Activated B cell treated with CpG ODN at 0.5 μM for 24 hours (primary cell): ENCODE results near the gene DNAJB5. TPM values are rescaled to one million over a fixed set of nuclear protein-coding genes. Genes with fewer than 3 reads are reported as not detected.

ENCODE experiments used
- ATAC-seq: fragments of 200-7000 bp; cut with Tn5 transposase; one replicate; pipeline ENCODE4 v1.10.0; 2021; ENCODE audit warnings: low read depth, mild to moderate bottlenecking, moderate library complexity
- CTCF ChIA-PET: fragments of 350-600 bp; sonication (Branson Sonifier 250); formaldehyde crosslinking; loops from one replicate; lab custom pipeline; 2021; ENCODE audit warnings: antibody characterized with exemption; lab: Charles Lee
- POLR2A ChIA-PET: fragments of 350-600 bp; sonication (Branson Sonifier 250); formaldehyde crosslinking; loops from one replicate; lab custom pipeline; 2021; ENCODE audit warnings: antibody characterized with exemption; lab: Charles Lee
- DNase-seq: peaks from one replicate; pipeline ENCODE4 v3.0.0; 2022
- H3K27ac Mint-ChIP-seq: one replicate; pipeline ENCODE4 v1.8.0; 2020; ENCODE audit warnings: mixed read lengths
- H3K27me3 Mint-ChIP-seq: one replicate; pipeline ENCODE4 v1.8.0; 2021; ENCODE audit warnings: mixed read lengths
- H3K36me3 Mint-ChIP-seq: one replicate; pipeline ENCODE4 v1.8.0; 2021; ENCODE audit warnings: low read depth, mixed read lengths
- H3K4me1 Mint-ChIP-seq: one replicate; pipeline ENCODE4 v1.8.0; 2021; ENCODE audit warnings: mixed read lengths
- H3K4me3 Mint-ChIP-seq: one replicate; pipeline ENCODE4 v1.8.0; 2020; ENCODE audit warnings: mild to moderate bottlenecking, mixed read lengths
- H3K9me3 Mint-ChIP-seq: one replicate; pipeline ENCODE4 v1.8.0; 2020; ENCODE audit warnings: mixed read lengths
- CTCF ChIP-seq: fragments of 200-600 bp; IDR thresholded peaks from one replicate; pipeline ENCODE4 v1.8.0; 2022; ENCODE audit warnings: antibody characterized with exemption, mild to moderate bottlenecking
- intact Hi-C: fragments of 100-400 bp; cut with micrococcal nuclease; formaldehyde crosslinking; loops from one replicate; pipeline ENCODE4 v1.15.1; 2024
- total RNA-seq: library from RNA; stranded (reverse); gene quantifications from 2 replicates; pipeline ENCODE4 v1.2.3, GENCODE V29; 2022

The DNAJB5 gene
- total RNA-seq, 1 donor from 2014 or later = 5.4 TPM

- peak; percentile 40 for ATAC-seq
- TF ChIP-seq CTCF = no peak
- Mint-ChIP-seq H3K4me3 (peak overlapping the region; percentile 50), H3K36me3 (peaks cover 2% of the 10 kb centered on the region), H3K27ac (no peak overlapping the region), H3K27me3 (no peaks in the 10 kb centered on the region), H3K9me3 (no peaks in the 10 kb centered on the region), H3K4me1 (peaks cover 4% of the 10 kb centered on the region)
- CTCF ChIA-PET = interaction anchor here (1.3 kb wide), 1 partner anchor 15 kb away, joined by 3 read pairs; no protein-coding TSS in a partner anchor
- POLR2A ChIA-PET = interaction anchor here (0.7 kb wide), 1 partner anchor 15 kb away, joined by 3 read pairs; no protein-coding TSS in a partner anchor
- intact Hi-C loops = loop anchor here (1.0 kb wide), 1 partner anchor 15 kb away; no protein-coding TSS in a partner anchor
- DNase-seq = no peak
Observed at GRCh38 chr9:35035851-35036701, 46.5 kb downstream of the DNAJB5 start.

- H3K36me3 Mint-ChIP-seq = peaks cover 24% of the 10 kb centered on the region
- H3K4me3 Mint-ChIP-seq = no peak overlapping the region
- H3K4me1 Mint-ChIP-seq = no peaks in the 10 kb centered on the region
- H3K27me3 Mint-ChIP-seq = no peaks in the 10 kb centered on the region
- H3K27ac Mint-ChIP-seq = peak overlapping the region; percentile 50
- H3K9me3 Mint-ChIP-seq = no peaks in the 10 kb centered on the region
- ChIA-PET POLR2A (interaction anchor here (0.6 kb wide), 1 partner anchor 38 kb away, joined by 5 read pairs; no protein-coding TSS in a partner anchor), CTCF (interaction anchor here (1.2 to 1.6 kb wide), 2 partner anchors 9 to 143 kb away, joined by 4 to 5 read pairs; no protein-coding TSS in a partner anchor)
- no peak for ATAC-seq
- intact Hi-C loops = no loop called here
- TF ChIP-seq CTCF = no peak
- DNase-seq = no peak
Observed at GRCh38 chr9:35042081-35042604, 52.6 kb downstream of the DNAJB5 start.

- Mint-ChIP-seq H3K4me1 (no peaks in the 10 kb centered on the region), H3K4me3 (no peak overlapping the region), H3K9me3 (no peaks in the 10 kb centered on the region), H3K36me3 (peaks cover 26% of the 10 kb centered on the region), H3K27me3 (no peaks in the 10 kb centered on the region), H3K27ac (no peak overlapping the region)
- ATAC-seq (no peak), DNase-seq (no peak)
- ChIA-PET POLR2A (no interaction called here), CTCF (interaction anchor here (1.6 kb wide), 1 partner anchor 143 kb away, joined by 4 read pairs; no protein-coding TSS in a partner anchor)
- no peak for TF ChIP-seq CTCF
- intact Hi-C loops = no loop called here
Observed at GRCh38 chr9:35042891-35043545, 53.5 kb downstream of the DNAJB5 start.

- Mint-ChIP-seq H3K36me3 (peaks cover 34% of the 10 kb centered on the region), H3K27me3 (no peaks in the 10 kb centered on the region), H3K4me1 (no peaks in the 10 kb centered on the region), H3K9me3 (no peaks in the 10 kb centered on the region), H3K4me3 (no peak overlapping the region), H3K27ac (no peak overlapping the region)
- DNase-seq (no peak), ATAC-seq (no peak)
- POLR2A ChIA-PET = no interaction called here
- TF ChIP-seq CTCF = no peak
- intact Hi-C loops = no loop called here
- CTCF ChIA-PET = no interaction called here
Observed at GRCh38 chr9:35044071-35044470, 54.5 kb downstream of the DNAJB5 start.

Other genes starting within 250 kb of the DNAJB5 start
- gene PHF24, start 31.5 kb upstream of the DNAJB5 start, total RNA-seq = 0.13 TPM in 1 of 2 replicates, not detected in the other
- 274 and 296 TPM in 2 replicates for gene VCP, start 82.9 kb downstream of the DNAJB5 start, total RNA-seq
- 27.4 and 28.8 TPM in 2 replicates for gene FANCG, start 90.2 kb downstream of the DNAJB5 start, total RNA-seq
- 30.4 and 34.1 TPM in 2 replicates for gene PIGO, start 106.8 kb downstream of the DNAJB5 start, total RNA-seq
- 108 and 113 TPM in 2 replicates for gene STOML2, start 113.4 kb downstream of the DNAJB5 start, total RNA-seq
- 6.8 and 7.2 TPM in 2 replicates for gene ATOSB, start 126.1 kb downstream of the DNAJB5 start, total RNA-seq
- gene UNC13B, start 172.3 kb downstream of the DNAJB5 start, total RNA-seq = 0.53 and 0.78 TPM in 2 replicates